Measurements from ENCODE around the gene ELL2. TPM values are rescaled to one million over a fixed set of nuclear protein-coding genes. Genes with fewer than 3 reads are reported as not detected.

Gene ELL2
- total RNA-seq, 1 donor from 2014 or later: 14.2 TPM

DNA sequence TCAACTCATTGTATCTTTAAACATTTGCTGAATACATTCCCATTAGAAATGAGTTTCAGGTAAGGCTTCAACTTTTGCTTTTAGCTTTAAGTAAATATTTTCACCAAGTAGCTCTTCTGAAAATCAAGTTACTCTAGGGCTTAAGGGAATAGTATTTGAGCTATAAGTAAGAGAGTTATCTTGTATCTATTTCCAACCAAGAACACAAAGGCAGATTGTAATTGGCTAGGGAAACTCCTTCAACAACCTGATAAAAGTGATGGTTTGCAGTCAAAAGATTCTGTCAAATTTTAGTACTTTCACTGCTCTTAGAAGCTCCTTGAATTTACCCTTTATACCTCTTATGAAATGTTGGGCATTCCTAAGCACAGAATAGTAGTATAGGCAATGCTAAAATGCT lies 13.0 kb downstream of the ELL2 start:
- H4K20me1 ChIP-seq (ENCODE audit: low read depth): no peaks in the 10 kb centered on the region
- no peak overlapping the region for H3K4me3 Mint-ChIP-seq

DNA sequence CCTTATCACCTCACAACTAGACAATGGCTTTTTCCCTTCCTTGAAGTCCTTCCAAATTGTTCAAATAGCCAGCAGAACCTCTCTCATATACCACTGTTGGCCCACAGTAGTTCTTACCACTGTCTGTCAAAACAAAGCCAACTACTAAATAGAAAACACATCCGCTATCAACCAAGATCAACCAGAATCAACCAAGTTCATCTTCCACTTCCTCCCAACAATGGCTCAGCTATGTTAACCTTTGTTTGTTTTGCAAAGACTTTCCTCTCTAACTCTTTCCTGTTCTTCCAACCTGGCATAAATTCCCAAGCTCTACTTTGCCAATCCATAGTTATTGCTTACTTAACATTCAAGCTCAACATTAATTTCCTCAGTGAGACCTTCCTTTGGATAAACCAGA lies 15.2 kb downstream of the ELL2 start:
- no peak for TF ChIP-seq EZH2 (IDR thresholded peaks at IDR 0.05)
- TF ChIP-seq CTCF (IDR thresholded peaks at IDR 0.05): no peak
- TF ChIP-seq EZH2phosphoT487 (IDR thresholded peaks at IDR 0.05): no peak
- Histone ChIP-seq H3K9ac (no peak overlapping the region), H3K4me2 (no peak overlapping the region), H3K9me3 (ENCODE audit: low read depth) (no peaks in the 10 kb centered on the region), H2AFZ (replicated peaks) (no peak overlapping the region), H3K79me2 (ENCODE audit: low read depth) (no peaks in the 10 kb centered on the region), H3K4me3 (no peak overlapping the region), H3F3A (ENCODE audit: low read depth) (peaks cover 9% of the 10 kb centered on the region), H3K36me3 (no peaks in the 10 kb centered on the region), H3K27ac (no peak overlapping the region), H4K20me1 (ENCODE audit: low read depth) (no peaks in the 10 kb centered on the region), H3K27me3 (no peaks in the 10 kb centered on the region), H3K4me1 (peaks cover 9% of the 10 kb centered on the region)
- no peak overlapping the region for H3K27ac Mint-ChIP-seq
- peaks cover 2% of the 10 kb centered on the region for H3K36me3 Mint-ChIP-seq
- H3K4me3 Mint-ChIP-seq: no peak overlapping the region
- no peak for DNase-seq (ENCODE audit: low spot score)
- no peaks in the 10 kb centered on the region for H3K9me3 Mint-ChIP-seq
- no peaks in the 10 kb centered on the region for H3K27me3 Mint-ChIP-seq (ENCODE audit: insufficient read depth, low read depth)
- peaks cover 5% of the 10 kb centered on the region for H3K4me1 Mint-ChIP-seq

More for the DNA sequence above, 13.0 kb downstream of the ELL2 start:
- Histone ChIP-seq H3K9ac (no peak overlapping the region), H3K36me3 (no peaks in the 10 kb centered on the region), H3K4me2 (no peak overlapping the region), H3K4me3 (no peak overlapping the region), H3K9me3 (ENCODE audit: low read depth) (no peaks in the 10 kb centered on the region), H3K4me1 (no peaks in the 10 kb centered on the region), H3K79me2 (ENCODE audit: low read depth) (no peaks in the 10 kb centered on the region), H2AFZ (replicated peaks) (no peak overlapping the region), H3F3A (ENCODE audit: low read depth) (no peaks in the 10 kb centered on the region), H3K27ac (no peak overlapping the region), H3K27me3 (no peaks in the 10 kb centered on the region)
- TF ChIP-seq EZH2 (IDR thresholded peaks at IDR 0.05): no peak
- no peak for TF ChIP-seq EZH2phosphoT487 (IDR thresholded peaks at IDR 0.05)
- TF ChIP-seq CTCF (IDR thresholded peaks at IDR 0.05): no peak
- Mint-ChIP-seq H3K36me3 (peaks cover 5% of the 10 kb centered on the region), H3K4me1 (no peaks in the 10 kb centered on the region), H3K27me3 (ENCODE audit: insufficient read depth, low read depth) (no peaks in the 10 kb centered on the region), H3K9me3 (no peaks in the 10 kb centered on the region), H3K27ac (no peak overlapping the region)
- DNase-seq (ENCODE audit: low spot score): no peak

- peaks cover 29% of the 10 kb centered on the region for H3K4me1 ChIP-seq
- no peak overlapping the region for H3K27ac ChIP-seq
- H3K4me2 ChIP-seq: no peak overlapping the region
- no peak overlapping the region for H3K4me3 ChIP-seq
- no peak for DNase-seq (ENCODE audit: low spot score)
- Mint-ChIP-seq H3K4me3 (no peak overlapping the region), H3K9me3 (no peaks in the 10 kb centered on the region), H3K4me1 (peaks cover 14% of the 10 kb centered on the region), H3K27me3 (ENCODE audit: insufficient read depth, low read depth) (no peaks in the 10 kb centered on the region), H3K27ac (no peak overlapping the region), H3K36me3 (no peaks in the 10 kb centered on the region)
- no peaks in the 10 kb centered on the region for H3K36me3 ChIP-seq
- no peaks in the 10 kb centered on the region for H3K27me3 ChIP-seq
- H3K79me2 ChIP-seq (ENCODE audit: low read depth): no peaks in the 10 kb centered on the region
- no peaks in the 10 kb centered on the region for H4K20me1 ChIP-seq (ENCODE audit: low read depth)
- H2AFZ ChIP-seq (replicated peaks): no peak overlapping the region
- no peak overlapping the region for H3K9ac ChIP-seq
- TF ChIP-seq EZH2phosphoT487 (IDR thresholded peaks at IDR 0.05): no peak
- no peak for TF ChIP-seq CTCF (IDR thresholded peaks at IDR 0.05)
- no peak for TF ChIP-seq EZH2 (IDR thresholded peaks at IDR 0.05)
- no peaks in the 10 kb centered on the region for H3K9me3 ChIP-seq (ENCODE audit: low read depth)
- H3F3A ChIP-seq (ENCODE audit: low read depth): peaks cover 14% of the 10 kb centered on the region
These were observed 18.7 kb downstream of the ELL2 start for GRCh38 chr5:95942968-95943367.

All from neural progenitor cell (in vitro differentiated cells).